Globus pallidus (tissue), 1 donor: ENCODE data around the gene SLC16A7.
"Not testable (repeated sequence)": the region's sequence is repeated elsewhere in the genome, so short reads cannot be mapped to it uniquely, and the experiment has no call there.

ENCODE experiments used
- DNase-seq: peaks from one replicate; pipeline ENCODE4 v3.0.0-alpha.2; 2015; ENCODE audit warnings: low spot score

Gene SLC16A7

GRCh38 chr12:59595883-59596540 lies at the start of gene SLC16A7:
Gene SLC16A7 (plus strand): TSS chr12:59596029. CDS start chr12:59704802, 108,773 bp downstream.
- peak; percentile 88 for DNase-seq

- no peak for DNase-seq
Measured at GRCh38 chr12:59548930-59549329, 46.9 kb upstream of the SLC16A7 start.

GRCh38 chr12:59559696-59560095 lies 36.1 kb upstream of the SLC16A7 start:
- no peak for DNase-seq

DNA sequence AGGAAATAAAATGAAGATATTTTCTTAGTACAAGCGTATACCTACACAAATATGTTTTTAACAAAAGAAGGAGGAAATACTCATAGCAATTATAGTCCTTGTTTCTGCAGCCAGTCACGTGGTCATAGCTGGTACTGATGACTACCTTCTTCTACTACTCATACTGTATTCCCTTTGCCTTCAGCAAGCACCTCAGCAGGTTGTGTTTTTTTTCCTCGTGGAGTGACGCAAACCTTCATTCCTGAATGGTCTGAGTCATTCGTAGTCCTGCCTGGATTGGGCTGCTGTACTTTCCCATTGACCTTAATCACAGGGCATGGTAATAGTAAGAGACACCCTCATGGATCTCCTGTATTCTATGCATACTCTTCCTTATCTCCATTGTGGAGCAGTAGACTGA lies 25.7 kb upstream of the SLC16A7 start:
- no peak for DNase-seq

DNA sequence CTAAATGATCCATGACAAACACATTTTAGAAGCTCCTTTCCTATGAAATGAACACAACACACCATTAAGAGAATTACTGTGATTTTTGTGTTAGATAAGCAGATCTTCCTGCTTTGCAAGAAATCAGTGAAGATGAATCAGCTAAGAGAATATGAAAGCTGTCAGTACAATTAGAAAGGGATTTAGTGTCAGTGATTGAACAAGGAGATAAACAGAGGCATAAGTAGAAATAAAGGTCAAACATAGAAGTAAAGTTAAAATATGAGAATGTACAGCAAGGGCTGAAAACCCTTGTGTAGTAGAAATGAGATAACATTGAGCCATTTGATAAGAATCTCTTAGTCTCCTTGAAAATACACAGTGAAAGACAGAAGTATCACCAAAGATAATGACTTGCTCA lies 21.4 kb upstream of the SLC16A7 start:
- no peak for DNase-seq

DNA sequence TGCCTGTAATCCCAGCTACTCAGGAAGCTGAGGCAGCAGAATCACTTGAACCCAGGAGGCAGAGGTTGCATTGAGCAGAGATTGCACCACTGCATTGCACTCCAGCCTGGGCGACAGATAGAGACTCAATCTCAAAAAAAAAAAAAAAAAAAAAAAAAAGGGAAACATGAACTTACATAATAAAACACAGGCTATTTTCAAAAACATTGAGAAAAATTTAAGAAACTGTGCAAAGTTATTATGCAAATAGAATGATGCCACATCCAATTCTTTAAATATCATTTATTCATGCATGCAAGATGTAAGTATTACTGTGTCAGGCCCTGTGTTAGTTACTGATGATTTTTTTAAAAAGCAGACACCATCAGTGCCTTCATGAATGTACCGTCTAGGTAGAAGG lies 20.0 kb upstream of the SLC16A7 start:
- no peak for DNase-seq

DNA sequence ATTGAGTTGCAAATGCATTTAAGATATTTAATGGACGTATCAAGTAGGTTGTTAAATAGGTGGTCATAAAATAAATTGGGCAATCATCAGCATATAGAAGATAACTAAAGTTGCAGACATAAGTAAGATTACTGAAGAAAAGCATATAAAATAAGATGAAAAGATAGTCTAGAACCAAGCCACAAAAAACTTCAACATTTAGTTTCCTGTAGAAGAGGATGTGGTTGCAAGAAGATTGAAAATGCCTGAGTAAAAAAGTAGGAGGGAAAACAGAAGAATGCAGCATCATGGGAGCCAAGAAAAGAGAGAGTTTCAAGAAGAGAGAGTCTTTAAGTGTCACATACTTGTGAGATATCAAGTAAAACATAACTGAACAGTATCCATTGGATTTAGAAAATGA lies 17.6 kb upstream of the SLC16A7 start:
- DNase-seq = no peak

- no peak for DNase-seq
Measured at GRCh38 chr12:59579631-59580030, 16.2 kb upstream of the SLC16A7 start.

DNA sequence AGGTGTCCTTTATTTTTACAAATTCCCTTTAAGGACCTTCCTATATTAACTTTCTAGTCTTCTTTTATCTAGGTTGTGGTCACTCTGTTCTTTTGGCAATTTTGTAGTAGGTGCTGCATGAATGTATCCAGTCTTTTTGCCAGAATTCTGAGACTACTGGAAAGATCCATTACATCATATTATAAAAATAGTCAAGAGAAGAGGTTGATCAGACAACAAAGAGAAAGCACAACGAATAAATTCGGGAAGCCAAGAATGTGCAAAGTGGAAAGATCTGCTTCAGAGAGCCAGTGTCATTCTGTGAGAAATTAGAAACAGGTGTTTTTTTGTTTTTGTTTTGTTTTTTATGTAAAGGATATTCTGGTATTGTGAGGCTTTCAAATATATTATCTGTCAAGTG lies 15.8 kb upstream of the SLC16A7 start:
- no peak for DNase-seq

DNA sequence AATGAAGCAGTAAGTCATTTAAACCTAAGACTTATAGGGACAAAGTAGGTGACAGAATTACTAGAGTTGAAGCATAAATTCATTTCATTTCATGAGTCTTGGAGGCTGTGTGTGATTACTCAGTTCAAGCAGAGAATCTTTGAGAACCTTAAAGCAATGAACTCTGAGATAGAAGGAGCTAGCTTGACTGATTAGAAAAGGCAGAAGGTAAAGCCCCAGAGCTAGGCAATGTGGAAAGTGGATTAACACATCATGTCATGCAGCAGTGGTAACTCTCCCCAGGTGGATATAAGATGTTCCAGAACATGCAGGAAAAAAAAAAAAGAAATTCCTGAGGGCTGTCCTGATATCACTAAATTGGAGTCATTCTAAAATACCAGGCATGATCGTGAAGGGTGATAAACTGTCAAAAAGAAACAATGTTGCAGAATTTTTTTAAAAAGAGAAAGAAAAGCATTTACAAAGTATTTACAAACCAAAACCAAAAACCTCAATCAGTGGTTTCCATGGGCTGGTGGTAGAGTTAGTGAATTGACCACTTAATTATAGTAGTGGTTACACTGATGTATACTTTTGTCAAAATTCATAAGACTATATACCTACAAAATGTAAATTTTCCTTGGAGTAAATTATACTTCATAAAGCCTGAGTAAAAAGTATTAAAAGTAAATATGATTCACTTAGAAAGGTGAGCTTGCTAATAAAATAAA lies 12.7 kb upstream of the SLC16A7 start:
- no peak for DNase-seq

DNA sequence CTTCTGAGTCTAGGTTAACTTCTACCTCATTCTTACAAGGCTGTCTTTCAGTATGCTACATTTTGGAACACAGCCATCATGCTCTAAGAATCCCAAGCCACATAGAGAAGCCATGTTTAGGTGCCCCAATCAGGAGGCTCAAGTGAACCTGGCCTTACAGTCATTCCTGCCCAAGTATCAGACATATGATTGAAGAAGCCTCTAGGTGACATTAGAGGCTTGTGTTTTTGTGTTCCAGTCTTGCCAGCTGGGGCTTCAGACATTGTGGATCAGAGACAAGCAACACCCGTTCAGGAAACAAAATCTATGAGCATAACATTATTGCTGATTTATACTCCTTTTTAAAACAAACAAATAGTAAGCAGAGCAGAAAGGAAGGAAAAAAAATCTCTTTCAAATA lies 8.1 kb upstream of the SLC16A7 start:
- DNase-seq = no peak

DNA sequence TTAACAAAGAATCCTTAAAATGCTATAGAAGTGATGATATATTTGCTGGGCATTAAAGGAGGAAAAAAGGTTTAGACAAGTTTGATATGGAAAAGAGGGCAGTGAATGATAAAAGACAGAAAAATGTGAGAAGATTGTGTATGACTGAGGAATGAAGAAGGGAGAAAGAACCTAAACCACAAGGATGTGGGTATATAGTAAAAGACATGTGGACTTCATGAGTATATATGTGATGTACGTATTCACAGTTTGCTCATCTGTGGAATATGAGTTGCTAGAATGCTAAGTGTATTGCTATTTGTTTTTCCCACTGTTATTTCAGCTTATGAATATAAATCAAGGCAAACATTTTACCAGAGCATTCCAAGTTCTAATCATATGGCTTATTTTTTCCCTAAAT lies 2.1 kb upstream of the SLC16A7 start:
- DNase-seq = no peak

- DNase-seq = peak; percentile 24
Measured at GRCh38 chr12:59594943-59595500, 807 bp upstream of the SLC16A7 start.

- no peak for DNase-seq
Measured at GRCh38 chr12:59595565-59595882, 305 bp upstream of the SLC16A7 start.

- DNase-seq = peak; percentile 40
Measured at GRCh38 chr12:59597385-59597781, 1.6 kb downstream of the SLC16A7 start.

DNA sequence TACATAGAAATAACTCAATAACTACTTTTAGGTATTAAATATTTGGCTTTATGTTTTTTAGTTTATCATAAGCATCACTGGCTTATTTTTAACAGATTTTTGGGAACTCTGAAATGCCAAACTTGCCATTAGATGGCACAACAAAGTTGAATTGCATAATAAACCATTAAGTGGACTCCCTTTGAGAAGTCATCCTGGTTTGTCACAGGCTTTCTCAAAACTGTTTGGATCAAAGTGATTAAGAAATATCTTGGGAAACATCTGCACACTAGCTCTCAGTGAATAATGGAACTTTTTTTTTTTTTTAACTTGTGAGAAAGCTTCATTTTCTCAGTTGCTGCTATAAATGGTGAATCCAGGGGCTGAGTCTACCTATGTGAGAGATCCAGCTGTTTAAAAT lies 4.3 kb downstream of the SLC16A7 start:
- no peak for DNase-seq

- DNase-seq = no peak
Measured at GRCh38 chr12:59603754-59604153, 7.9 kb downstream of the SLC16A7 start.

DNA sequence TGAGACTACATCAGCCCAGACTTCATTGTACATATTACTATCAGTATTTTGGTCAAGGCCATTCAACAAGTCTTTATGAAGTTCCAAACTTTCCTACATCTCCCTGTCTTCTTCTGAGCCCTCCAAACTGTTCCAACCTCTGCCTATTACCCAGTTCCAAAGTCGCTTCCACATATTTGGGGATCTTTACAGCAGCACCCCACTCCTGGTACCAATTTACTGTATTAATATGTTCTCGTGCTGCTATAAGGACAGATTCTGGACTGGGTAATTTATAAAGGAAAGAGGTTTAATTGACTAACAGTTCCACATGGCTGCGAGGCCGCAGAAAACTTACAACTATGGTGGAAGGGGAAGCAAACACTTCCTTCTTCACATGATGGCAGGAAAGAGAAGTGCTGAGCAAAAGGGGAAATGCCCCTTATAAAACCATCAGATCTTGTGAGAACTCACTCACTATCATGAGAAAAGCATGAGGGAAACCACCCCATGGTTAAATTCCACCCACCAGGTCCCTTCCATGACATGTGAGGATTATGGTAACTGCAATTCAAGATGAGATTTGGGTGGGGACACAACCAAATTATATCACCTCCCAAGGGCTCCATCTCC lies 17.1 kb downstream of the SLC16A7 start:
- not testable (repeated sequence) for DNase-seq

DNA sequence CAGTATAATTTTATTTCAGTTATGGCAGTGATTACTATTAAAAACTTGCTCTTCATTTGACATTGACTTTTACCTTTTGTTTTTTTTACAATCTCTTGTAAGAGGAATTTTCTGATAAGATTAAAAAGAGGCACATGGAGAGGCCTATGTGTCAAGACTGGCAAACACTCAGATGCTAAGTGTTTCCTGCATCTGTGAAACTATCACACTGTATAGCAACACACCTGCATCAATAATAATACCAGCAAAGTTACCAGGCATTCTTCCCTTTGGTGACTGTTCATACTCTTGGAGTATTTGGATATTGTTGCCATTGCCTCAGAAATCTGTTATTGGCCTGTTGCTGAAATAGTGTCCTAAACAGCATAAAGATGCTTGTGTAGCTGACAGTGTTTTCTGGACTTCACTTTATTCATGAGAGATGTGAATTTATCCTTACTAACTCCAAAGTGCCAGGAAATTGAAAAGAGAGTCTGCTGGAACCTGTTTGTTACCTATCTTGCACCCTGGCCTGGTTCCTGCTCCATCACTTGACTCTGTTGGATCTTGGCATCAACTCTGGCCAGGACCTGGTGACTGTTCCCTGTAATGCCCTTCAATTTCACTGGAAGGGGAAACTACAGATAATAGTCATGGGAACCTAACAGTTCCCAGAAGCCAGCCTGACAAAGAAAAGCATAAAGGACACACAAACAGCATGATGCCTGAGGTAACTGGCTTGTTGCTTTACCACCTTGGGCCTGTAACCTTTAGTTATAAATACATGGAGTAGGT lies 19.8 kb downstream of the SLC16A7 start:
- DNase-seq = no peak

- DNase-seq = no peak
Measured at GRCh38 chr12:59619461-59620240, 23.8 kb downstream of the SLC16A7 start.

GRCh38 chr12:59620326-59620725 lies 24.5 kb downstream of the SLC16A7 start:
- peak; percentile 25 for DNase-seq
